Measurements from ENCODE around the gene PDXK. TPM values are rescaled to one million over a fixed set of nuclear protein-coding genes. Genes with fewer than 3 reads are reported as not detected.

The PDXK gene
- total RNA-seq, 1 experiment from 2014 or later = 68.7 TPM

DNA sequence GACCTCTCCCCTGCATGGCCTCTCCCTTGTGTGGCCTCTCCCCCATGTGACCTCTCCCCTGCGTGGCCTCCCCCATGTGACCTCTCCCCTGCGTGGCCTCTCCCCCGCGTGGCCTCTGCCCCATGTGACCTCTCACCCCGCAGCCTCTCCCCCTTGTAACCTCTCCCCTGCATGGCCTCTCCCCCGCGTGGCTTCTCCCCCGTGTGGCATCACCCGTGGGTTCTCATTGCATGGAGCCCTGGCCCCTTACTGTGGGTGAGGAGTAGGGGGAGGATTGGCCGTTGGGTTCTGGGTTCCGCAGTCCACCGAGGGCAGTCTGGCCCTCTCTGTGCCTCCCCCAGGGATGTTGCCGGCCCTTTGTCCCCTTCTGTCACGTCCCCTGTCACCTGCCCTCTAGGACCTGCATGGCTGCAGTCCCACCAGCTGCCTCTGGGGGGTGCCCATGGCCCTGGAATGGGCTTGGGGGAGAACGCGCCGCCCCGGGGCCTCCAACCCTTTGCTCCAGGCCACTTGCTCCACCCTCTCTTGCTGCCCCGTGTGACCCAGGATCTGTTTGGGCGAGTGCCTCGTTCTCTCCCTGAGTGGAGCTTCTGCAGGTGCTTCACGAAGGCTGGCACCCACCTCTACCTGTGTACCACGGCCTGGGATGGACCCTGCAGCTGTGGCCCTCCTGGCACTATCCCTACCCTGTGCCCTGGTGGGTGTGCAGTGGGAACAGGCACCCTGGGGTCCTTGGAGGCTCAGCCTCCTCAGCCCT lies 91.8 kb downstream of the PDXK start:
- Histone ChIP-seq H3K36me3 (replicated peaks; ENCODE audit: control insufficient read depth, insufficient read depth, low read length) (no peaks in the 10 kb centered on the region), H3K27me3 (ENCODE audit: control insufficient read depth, insufficient read depth, low read length) (no peaks in the 10 kb centered on the region), H3K4me3 (ENCODE audit: insufficient read depth, low read depth, low read length) (no peak overlapping the region)
- peak; percentile 99 for DNase-seq

DNA sequence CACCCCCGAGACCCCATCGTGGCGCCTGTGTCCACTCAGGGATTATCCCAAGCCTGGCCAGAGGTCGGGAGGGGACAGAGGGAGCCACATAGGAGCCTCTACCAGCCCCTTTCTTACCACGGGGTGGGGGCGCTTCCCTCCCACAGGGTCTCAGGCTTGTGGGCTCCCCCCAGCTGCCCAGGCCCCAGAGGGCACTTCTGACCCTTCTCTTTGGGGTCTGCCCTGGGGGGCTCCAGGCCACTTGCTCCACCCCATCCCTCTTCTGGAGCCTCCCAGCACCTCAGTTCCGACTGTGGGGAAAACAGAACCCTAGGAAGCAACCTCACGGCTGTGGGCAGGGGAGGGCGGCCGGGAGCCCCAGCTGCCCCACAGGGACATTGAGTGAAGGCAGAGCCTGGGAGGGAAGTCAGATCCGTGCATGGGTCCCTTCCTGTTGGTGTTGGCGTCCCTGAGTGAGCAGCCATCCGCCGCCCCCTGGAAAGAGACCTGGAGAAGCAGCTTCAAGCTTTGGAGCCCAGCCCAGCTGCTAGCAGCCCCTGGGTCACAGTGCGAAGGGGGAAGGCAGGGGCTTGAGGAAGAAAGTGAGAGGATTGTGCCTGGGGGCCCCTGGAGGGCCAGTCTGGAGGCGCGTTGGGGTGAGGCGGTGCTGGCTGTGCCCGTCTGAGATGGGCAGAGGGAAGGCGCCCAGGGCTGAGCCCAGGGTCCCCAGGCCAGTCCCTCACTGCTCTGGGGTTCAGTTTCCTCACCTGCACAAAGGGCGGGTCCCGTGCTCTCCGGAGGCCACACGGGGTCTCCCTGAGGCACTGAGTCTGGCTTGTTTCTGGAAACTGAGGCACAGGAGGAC lies 92.6 kb downstream of the PDXK start:
- Histone ChIP-seq H3K27me3 (ENCODE audit: control insufficient read depth, insufficient read depth, low read length) (no peaks in the 10 kb centered on the region), H3K4me3 (ENCODE audit: insufficient read depth, low read depth, low read length) (no peak overlapping the region), H3K36me3 (replicated peaks; ENCODE audit: control insufficient read depth, insufficient read depth, low read length) (no peaks in the 10 kb centered on the region)
- no peak for DNase-seq

Other genes starting within 250 kb of the PDXK start
- 0.52 and 0.85 TPM in 2 replicates for gene HSF2BP, start 59.6 kb upstream of the PDXK start, total RNA-seq (2014; rRNA removed; shearing (Covaris generic))
- 63.9 and 70.1 TPM in 2 replicates for gene RRP1B, start 59.6 kb upstream of the PDXK start, total RNA-seq (2014; rRNA removed; shearing (Covaris generic))
- gene CSTB, start 57.2 kb downstream of the PDXK start, total RNA-seq (2014; rRNA removed; shearing (Covaris generic)) = 28.5 and 29.6 TPM in 2 replicates
- 43.5 and 45.7 TPM in 2 replicates for gene RRP1, start 70.4 kb downstream of the PDXK start, total RNA-seq (2014; rRNA removed; shearing (Covaris generic))
- gene AGPAT3, start 146.1 kb downstream of the PDXK start, total RNA-seq (2014; rRNA removed; shearing (Covaris generic)) = 9.2 and 11.4 TPM in 2 replicates